ENCODE results near the gene MOB3B.

Gene MOB3B

DNA sequence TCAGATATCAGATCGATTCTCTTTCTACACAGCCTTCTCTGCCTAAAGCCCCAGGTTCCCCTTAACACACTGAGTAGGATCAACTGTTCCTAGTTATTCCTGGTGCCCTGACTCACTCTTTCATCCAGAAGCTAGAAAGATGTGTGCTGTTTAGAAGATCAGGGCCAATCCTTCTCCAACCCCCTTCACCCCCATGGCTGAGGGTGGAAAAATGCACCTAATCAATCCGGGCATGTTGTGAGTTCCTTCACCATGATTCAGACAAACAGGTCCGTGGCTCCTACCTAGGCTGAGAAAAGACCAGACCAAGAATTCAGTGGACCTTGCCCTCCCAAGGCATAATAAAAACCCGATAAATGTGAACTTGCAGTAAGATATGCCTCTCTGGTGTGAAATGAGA, 147.3 kb downstream of the MOB3B start:
- intact Hi-C loops (cut with DNase I; ENCODE audit: low total_unique reads) = no loop called here
- no peak overlapping the region for H3K4me3 ChIP-seq
- TF ChIP-seq, protein P1, sequence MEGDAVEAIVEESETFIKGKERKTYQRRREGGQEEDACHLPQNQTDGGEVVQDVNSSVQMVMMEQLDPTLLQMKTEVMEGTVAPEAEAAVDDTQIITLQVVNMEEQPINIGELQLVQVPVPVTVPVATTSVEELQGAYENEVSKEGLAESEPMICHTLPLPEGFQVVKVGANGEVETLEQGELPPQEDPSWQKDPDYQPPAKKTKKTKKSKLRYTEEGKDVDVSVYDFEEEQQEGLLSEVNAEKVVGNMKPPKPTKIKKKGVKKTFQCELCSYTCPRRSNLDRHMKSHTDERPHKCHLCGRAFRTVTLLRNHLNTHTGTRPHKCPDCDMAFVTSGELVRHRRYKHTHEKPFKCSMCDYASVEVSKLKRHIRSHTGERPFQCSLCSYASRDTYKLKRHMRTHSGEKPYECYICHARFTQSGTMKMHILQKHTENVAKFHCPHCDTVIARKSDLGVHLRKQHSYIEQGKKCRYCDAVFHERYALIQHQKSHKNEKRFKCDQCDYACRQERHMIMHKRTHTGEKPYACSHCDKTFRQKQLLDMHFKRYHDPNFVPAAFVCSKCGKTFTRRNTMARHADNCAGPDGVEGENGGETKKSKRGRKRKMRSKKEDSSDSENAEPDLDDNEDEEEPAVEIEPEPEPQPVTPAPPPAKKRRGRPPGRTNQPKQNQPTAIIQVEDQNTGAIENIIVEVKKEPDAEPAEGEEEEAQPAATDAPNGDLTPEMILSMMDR (IDR thresholded peaks at IDR 0.05) = no peak
- no peaks in the 10 kb centered on the region for H3K27me3 ChIP-seq
- no peaks in the 10 kb centered on the region for H3K9me3 ChIP-seq
- no peak for DNase-seq
- H3K4me1 ChIP-seq = peaks cover 0 to 21% (median 7%) of the 10 kb centered on the region in 4 donors
- H3K36me3 ChIP-seq = no peaks in the 10 kb centered on the region
- no peak overlapping the region for H3K27ac ChIP-seq

DNA sequence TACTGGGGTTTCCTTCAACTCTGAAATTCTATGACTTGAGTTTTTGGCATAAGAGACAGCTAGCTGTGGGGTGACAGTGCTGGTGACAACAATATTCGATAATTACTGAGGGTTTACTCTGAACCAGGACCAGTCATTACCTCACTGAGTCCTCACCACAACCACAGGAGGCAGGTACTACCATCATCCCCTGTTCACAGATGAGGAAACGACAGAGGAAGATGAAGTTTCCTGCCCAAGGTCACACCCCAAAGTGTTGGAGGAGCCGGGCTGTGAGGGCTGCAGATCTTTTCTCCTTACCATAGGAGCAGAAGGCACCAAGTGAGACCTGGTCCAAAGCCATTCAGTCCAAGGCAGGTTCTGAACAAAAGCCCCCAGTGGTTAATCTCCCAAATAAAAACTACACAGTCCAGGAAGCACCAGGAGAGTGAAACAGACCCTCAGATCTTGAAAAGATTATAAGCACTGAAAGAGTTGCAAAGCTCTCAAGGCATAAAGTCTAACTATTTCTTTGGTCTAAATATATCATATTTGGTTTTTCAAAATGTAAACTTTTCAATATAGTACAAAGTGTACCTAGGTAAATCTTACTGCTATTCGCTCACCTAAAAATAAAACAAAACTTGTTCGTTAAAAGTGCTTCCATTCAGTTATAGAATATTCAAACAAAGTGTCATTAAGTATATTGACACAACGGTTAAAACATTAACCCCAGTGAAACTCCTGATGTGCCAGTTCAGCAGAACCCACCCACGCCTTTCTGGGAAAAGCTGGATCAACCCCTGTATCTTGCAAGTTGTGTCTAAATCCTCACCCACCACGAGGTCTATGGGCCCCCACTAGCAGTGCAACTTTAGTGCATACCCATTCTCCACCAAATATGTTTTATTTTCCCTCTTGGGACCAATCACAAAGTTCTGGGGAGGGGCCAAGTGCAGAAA, 150.0 kb downstream of the MOB3B start:
- no peaks in the 10 kb centered on the region for H3K27me3 ChIP-seq
- H3K4me3 ChIP-seq = no peak overlapping the region
- intact Hi-C loops (cut with DNase I; ENCODE audit: low total_unique reads) = no loop called here
- TF ChIP-seq, protein P1 (IDR thresholded peaks at IDR 0.05) = no peak
- DNase-seq = no peak
- no peak overlapping the region for H3K27ac ChIP-seq
- peaks cover 0 to 1% (median 0%) of the 10 kb centered on the region in 4 donors for H3K4me1 ChIP-seq
- no peaks in the 10 kb centered on the region for H3K9me3 ChIP-seq
- H3K36me3 ChIP-seq = no peaks in the 10 kb centered on the region

DNA sequence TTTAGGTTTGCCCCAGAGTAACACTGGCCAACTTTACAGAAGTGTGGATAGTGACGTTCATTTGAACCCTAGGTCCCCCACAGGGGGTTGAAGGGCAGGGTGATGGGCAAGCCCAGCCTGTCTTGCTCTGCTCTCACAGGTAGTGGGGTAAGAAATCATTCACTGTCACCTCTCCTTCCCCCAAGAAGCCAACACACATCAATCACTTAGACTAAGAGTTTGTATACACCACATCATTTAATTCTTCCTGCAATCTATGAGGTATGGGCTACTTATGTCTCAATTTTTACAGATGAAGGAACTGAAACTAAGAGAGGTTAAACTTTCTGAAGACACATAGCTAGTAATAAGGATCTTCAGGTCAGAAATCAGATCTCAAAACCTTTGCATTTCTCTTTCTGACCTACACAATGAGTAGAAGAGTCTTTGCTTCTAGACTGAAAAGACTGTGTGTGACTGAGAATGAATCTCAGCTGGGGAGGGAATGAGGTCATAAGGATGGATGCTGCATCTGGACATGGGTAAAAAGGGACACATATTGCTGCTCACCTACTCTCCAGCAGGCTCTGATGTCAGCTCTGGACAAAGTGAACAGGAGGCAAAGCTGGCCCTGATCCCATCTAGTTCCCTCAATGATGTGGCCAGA, 151.7 kb downstream of the MOB3B start:
- Histone ChIP-seq H3K27me3 (no peaks in the 10 kb centered on the region), H3K9me3 (no peaks in the 10 kb centered on the region), H3K4me1 (no peaks in the 10 kb centered on the region), H3K27ac (no peak overlapping the region), H3K4me3 (no peak overlapping the region), H3K36me3 (no peaks in the 10 kb centered on the region)
- no peak for DNase-seq
- intact Hi-C loops (cut with DNase I; ENCODE audit: low total_unique reads) = no loop called here
- TF ChIP-seq, protein P1 (IDR thresholded peaks at IDR 0.05) = no peak

DNA sequence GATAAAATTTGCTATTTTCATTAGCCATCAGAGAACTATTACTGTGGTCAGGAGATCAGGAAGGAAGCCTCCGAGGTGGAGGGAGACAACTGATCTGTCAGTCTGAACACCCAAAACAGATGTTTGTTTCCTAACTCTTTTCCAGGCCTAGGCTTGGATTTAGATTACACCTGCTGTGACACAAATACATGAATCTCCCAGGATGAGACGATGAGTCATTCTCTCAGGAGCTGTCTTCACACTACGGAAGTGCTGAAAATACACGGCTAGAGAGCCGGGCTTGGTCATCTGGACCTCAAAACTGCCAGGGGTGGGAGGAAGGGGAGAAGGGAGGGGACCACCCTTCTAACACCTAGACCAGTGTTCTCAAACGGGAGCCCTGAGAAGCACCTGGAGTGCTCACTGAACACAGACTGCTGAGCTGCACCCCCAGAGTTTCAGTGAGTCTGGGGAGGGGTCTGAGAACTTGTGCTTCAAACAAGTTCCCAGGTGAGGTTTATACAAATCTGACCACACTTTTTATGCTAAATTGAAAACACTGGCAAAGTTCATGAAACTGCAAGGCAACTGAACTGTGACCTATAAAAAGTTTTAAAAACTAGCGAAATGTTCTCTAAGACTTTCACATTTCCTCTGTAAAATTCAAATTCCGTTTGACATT, 152.3 kb downstream of the MOB3B start:
- TF ChIP-seq, protein P1 (IDR thresholded peaks at IDR 0.05) = no peak
- Histone ChIP-seq H3K36me3 (no peaks in the 10 kb centered on the region), H3K4me1 (no peaks in the 10 kb centered on the region), H3K4me3 (no peak overlapping the region), H3K27me3 (no peaks in the 10 kb centered on the region), H3K9me3 (no peaks in the 10 kb centered on the region), H3K27ac (no peak overlapping the region)
- DNase-seq = no peak
- intact Hi-C loops (cut with DNase I; ENCODE audit: low total_unique reads) = no loop called here

DNA sequence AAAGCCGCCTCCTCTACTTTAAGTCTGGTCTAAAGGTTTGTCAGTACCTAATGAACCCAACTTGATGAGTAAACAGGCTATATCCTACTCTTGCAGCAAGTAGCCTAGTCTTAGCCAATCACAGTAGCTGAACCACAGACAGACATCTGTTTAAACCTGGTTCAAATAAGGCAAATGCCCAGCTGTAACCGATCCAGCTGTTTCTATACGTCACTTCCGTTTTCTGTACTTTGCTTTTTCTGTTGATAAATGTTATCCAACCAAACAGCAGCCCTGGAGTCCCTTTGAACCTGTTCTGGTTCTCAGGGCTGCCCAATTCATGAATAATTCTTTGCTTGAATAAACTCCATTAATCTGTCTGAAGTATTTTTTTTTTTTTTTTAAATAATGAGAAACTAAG, 155.8 kb downstream of the MOB3B start:
- H3K27ac ChIP-seq = no peak overlapping the region
- H3K9me3 ChIP-seq = no peaks in the 10 kb centered on the region
- H3K27me3 ChIP-seq = no peaks in the 10 kb centered on the region
- intact Hi-C loops (cut with DNase I; ENCODE audit: low total_unique reads) = no loop called here
- peaks cover 0 to 7% (median 3%) of the 10 kb centered on the region in 4 donors for H3K4me1 ChIP-seq
- no peaks in the 10 kb centered on the region for H3K36me3 ChIP-seq
- TF ChIP-seq, protein P1 (IDR thresholded peaks at IDR 0.05) = no peak
- H3K4me3 ChIP-seq = no peak overlapping the region
- DNase-seq = no peak
